Brain microvascular endothelial cell (primary cell): ENCODE measurements around the gene RGS7.

Experiments
- DNase-seq: peaks from one replicate; pipeline ENCODE4 v3.0.0-alpha.2; 2020
- H3K27ac ChIP-seq: fragments of 250-450 bp; sonication (Bioruptor Pico); 2 replicates; pipeline ENCODE4 v1.5.1; 2020; ENCODE audit warnings: mild to moderate bottlenecking, moderate library complexity
- H3K27me3 ChIP-seq: fragments of 250-450 bp; sonication (Bioruptor Pico); replicated peaks from 2 replicates; pipeline ENCODE4 v1.5.1; 2020; ENCODE audit warnings: mild to moderate bottlenecking
- H3K36me3 ChIP-seq: fragments of 250-450 bp; sonication (Bioruptor Pico); replicated peaks from 2 replicates; pipeline ENCODE4 v1.5.1; 2020; ENCODE audit warnings: mild to moderate bottlenecking
- H3K4me3 ChIP-seq: 2 replicates; pipeline ENCODE4 v1.5.1; 2011; ENCODE audit warnings: low read depth, mild to moderate bottlenecking, control low read depth, low read length, moderate library complexity
- CTCF ChIP-seq: IDR thresholded peaks from 2 replicates; pipeline ENCODE4 v1.5.1; 2011; ENCODE audit warnings: low read depth, mild to moderate bottlenecking, moderate library complexity, low read length, control low read depth, inconsistent platforms; ENCODE audit errors: missing control alignments
- in situ Hi-C: cut with HindIII; loops from 2 replicates; pipeline ENCODE4 v1.10.0; 2017; ENCODE audit warnings: low sequenced_read_pairs, low pct_ligation_motif_present

The RGS7 gene

GRCh38 chr1:241311056-241311746 lies 45.8 kb downstream of the RGS7 start:
- Histone ChIP-seq H3K27me3 (no peaks in the 10 kb centered on the region), H3K4me3 (no peak overlapping the region), H3K27ac (no peak overlapping the region), H3K36me3 (no peaks in the 10 kb centered on the region)
- no peak for DNase-seq
- in situ Hi-C loops, result no loop called here
- TF ChIP-seq CTCF, result peak; percentile 22

- in situ Hi-C loops, result no loop called here
- DNase-seq, result no peak
These were observed 46.6 kb downstream of the RGS7 start for GRCh38 chr1:241310451-241310850.

GRCh38 chr1:241309651-241310050 lies 47.4 kb downstream of the RGS7 start:
- DNase-seq, result no peak
- no peaks in the 10 kb centered on the region for H3K36me3 ChIP-seq
- no peak overlapping the region for H3K4me3 ChIP-seq
- in situ Hi-C loops, result no loop called here
- H3K27me3 ChIP-seq, result no peaks in the 10 kb centered on the region
- H3K27ac ChIP-seq, result no peak overlapping the region
- no peak for TF ChIP-seq CTCF

More at GRCh38 chr1:241310451-241310850, 46.6 kb downstream of the RGS7 start:
- H3K27me3 ChIP-seq, result no peaks in the 10 kb centered on the region
- H3K4me3 ChIP-seq, result no peak overlapping the region
- H3K27ac ChIP-seq, result no peak overlapping the region
- TF ChIP-seq CTCF, result no peak
- no peaks in the 10 kb centered on the region for H3K36me3 ChIP-seq

GRCh38 chr1:241308471-241308870 lies 48.5 kb downstream of the RGS7 start:
- in situ Hi-C loops, result no loop called here
- Histone ChIP-seq H3K36me3 (no peaks in the 10 kb centered on the region), H3K27me3 (no peaks in the 10 kb centered on the region), H3K27ac (no peak overlapping the region), H3K4me3 (no peak overlapping the region)
- no peak for DNase-seq
- no peak for TF ChIP-seq CTCF

- no peak for TF ChIP-seq CTCF
- Histone ChIP-seq H3K4me3 (no peak overlapping the region), H3K27me3 (no peaks in the 10 kb centered on the region), H3K27ac (no peak overlapping the region), H3K36me3 (no peaks in the 10 kb centered on the region)
- in situ Hi-C loops, result no loop called here
- DNase-seq, result no peak
These were observed 49.0 kb downstream of the RGS7 start for GRCh38 chr1:241308011-241308410.
